Body of pancreas (tissue), 4 donors: ENCODE results near the gene NRGN.

Experiments
- CTCF ChIP-seq, 7 experiments: fragments of 450-650 bp in 4 of 7; fragments of 200-600 bp in 3 of 7; sonication (generic) in 3 of 7; IDR thresholded peaks; one replicate each; pipeline ENCODE4 v1.5.1; 2016 to 2019; ENCODE audit warnings: antibody characterized with exemption in 7 of 7
- POLR2A ChIP-seq, 3 donors: fragments of 450-650 bp; IDR thresholded peaks; one replicate each; pipeline ENCODE4 v1.6.1; 2016; ENCODE audit warnings: antibody characterized with exemption in 3 of 3, mild to moderate bottlenecking in 2 of 3

- no peak for TF ChIP-seq CTCF (IDR thresholded peaks at IDR 0.05)
- no peak for TF ChIP-seq POLR2A (IDR thresholded peaks at IDR 0.05)
These were observed 7.5 kb upstream of the NRGN start for GRCh38 chr11:124732230-124732629.
